GM19238 (cell line): ENCODE data around the gene CSTF1.
"Not testable (repeated sequence)": the region's sequence is repeated elsewhere in the genome, so short reads cannot be mapped to it uniquely, and the experiment has no call there.

Experiments
- DNase-seq: peaks from one replicate; pipeline ENCODE4 v3.0.0; 2011; ENCODE audit warnings: low spot score; ENCODE audit not compliant: insufficient read length

CSTF1 gene

GRCh38 chr20:56405356-56405755 lies 12.9 kb downstream of the CSTF1 start:
- not testable (repeated sequence) for DNase-seq

DNA sequence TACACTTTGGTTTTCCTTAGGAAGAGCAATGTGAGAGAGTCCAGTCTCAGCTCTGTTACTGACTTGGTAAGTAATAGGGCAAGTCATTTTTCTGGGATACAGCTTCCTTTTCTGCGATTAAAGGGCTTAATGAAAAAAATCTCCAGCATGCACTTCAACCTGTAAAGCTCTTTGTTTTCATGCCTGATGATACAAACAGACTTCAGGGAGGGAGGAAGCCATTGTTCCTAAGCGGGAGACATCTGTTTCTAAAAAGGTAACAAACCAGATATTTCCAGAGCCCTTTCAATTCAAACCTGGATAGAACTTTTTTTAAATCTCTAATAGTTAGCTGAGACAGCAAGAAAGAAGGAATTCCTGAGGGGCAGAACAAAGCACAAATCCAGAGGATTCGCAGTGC lies 14.5 kb downstream of the CSTF1 start:
- DNase-seq = no peak

DNA sequence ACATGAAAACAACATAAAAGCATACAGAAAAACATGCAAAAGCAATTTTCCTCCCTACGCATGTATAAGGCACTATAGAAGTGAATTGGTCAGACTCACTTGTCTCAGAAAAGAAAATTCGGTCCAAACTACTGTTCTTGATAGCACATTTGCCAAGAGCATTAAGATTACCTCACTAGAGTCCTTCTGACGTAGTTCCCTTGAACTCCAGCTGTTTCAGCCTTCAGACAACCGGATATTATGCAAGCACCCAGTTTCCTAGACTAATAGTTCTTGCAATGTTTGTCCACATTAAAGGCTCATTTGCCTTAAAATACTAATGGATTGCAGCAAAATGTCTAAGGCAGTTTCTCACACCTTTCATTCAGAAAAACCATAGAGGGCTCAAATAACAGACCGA lies 17.1 kb downstream of the CSTF1 start:
- DNase-seq = no peak

DNA sequence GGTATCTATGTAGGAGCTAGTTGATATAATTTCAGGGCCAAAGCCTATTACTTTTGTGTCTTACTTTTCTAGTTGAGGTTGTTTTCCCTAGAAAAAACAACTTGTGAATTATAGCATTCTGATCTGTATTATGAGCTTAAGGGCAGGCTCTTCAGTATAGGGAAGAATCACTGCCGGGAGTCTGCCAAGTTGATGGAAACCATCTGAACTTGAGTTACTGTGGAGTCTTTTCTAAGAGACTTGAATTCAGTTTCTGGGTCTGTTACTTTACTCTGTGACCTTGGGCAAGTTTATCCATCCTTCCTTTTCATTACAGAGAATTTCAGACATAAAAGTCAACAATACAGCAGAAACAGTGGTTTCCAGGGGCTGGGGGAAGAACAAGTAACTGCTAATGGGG lies 17.5 kb downstream of the CSTF1 start:
- DNase-seq = no peak

- not testable (repeated sequence) for DNase-seq
Observed at GRCh38 chr20:56411287-56411686, 18.8 kb downstream of the CSTF1 start.

GRCh38 chr20:56411759-56412472 lies 19.5 kb downstream of the CSTF1 start, which contains the start of gene CASS4:
CASS4 (plus strand) TSS chr20:56412260; CDS start chr20:56412459, 199 bp downstream.
- peak; percentile 14 for DNase-seq

DNA sequence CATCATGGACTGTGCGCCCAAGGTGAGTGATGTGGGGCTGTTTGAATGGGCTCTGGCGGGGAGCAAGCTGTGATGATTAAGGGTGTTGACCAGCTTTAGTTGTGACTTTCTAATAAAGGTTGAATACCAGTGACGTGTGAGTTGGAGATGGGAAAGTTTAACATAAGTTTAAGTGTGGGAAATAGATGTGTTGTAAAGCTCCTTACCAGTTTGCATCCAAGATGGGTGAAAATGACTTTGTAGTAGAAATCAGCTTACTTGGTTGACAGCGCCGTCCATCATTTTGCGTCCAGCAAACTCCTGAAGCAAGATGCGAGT lies 20.0 kb downstream of the CSTF1 start:
- DNase-seq = no peak

- no peak for DNase-seq
Observed at GRCh38 chr20:56412949-56413348, 20.5 kb downstream of the CSTF1 start.

DNA sequence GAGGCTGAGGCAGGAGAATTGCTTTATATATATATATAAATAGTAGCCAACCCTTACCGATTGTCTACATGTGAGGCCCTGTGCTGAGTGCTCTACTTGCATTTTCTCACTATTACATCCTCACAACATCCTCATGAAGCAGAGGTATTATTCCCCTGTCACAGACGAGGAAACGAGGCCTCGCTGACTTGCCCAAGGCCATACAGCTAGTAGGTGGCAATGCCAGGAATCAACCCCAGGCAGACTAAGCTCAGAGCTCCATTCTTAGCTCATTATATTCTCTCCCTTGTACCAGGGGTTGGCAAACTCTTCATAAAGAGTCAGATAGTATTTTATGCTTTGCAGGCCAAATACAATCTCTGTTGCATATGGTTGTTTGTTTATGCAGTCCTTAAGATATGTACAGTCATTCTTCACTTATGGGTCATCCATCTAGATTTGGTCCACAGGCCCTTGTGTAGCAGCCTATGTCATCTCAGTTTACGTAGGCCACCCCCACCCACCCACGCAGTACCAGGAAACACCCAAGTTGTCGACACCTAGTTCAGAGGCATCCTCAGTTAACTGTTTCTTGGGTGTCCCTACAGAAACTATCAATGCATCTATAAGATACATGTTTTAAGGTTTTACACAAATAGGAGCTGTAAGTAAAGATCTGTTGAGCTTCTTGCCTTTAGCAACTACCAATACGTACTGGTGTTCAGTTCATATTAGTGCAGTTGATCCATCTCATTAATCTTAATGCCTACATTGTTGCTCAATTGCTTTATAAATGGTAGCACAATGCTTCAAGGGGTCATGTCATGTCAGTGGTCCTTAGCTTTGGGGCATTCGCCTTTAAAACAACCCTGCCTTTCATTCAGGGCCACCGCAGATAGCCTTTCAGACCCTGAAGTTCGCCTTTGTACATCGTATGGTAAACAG lies 22.7 kb downstream of the CSTF1 start:
- no peak for DNase-seq

- DNase-seq = no peak
Observed at GRCh38 chr20:56417402-56417801, 25.0 kb downstream of the CSTF1 start.

GRCh38 chr20:56417911-56418310 lies 25.5 kb downstream of the CSTF1 start:
- DNase-seq = no peak

GRCh38 chr20:56418385-56418861 lies 26.0 kb downstream of the CSTF1 start:
- DNase-seq = no peak

- DNase-seq = no peak
Observed at GRCh38 chr20:56420028-56420427, 27.6 kb downstream of the CSTF1 start.

GRCh38 chr20:56420940-56421688 lies 28.7 kb downstream of the CSTF1 start:
- no peak for DNase-seq

DNA sequence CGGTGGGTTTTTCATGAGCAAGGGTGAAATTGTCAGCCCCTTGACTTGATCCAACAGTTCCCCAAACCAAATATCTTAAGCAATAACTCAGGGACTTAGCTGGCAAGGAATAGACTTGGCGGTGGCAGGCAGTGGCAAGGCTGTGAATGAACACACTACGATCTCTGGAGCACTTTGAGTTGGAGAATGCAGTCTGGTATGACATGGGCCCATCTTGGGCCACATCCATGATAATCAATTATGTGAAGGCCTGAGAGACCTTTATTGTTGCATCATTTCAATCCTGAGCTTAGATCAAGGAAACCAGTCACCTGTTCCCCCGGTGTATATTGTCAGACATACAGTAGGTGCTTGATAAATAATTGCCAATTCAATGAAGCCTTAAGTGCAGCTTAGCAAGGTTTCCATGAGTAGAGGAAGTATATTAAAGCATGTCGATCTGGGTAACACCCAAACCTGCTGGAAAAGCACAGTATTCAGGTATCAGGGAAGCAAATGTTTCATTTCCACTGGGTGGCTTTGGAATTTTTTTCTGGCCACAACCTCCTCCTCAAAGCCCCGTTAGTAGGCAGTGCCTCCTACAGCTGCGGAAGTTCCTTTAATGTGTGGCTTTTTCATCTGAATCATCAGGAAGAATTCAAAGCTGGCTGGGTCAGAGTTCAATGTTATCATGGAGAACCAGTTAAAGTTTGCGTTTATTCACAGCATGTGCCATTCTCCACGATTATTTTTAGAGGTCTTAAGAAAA lies 29.8 kb downstream of the CSTF1 start:
- no peak for DNase-seq

DNA sequence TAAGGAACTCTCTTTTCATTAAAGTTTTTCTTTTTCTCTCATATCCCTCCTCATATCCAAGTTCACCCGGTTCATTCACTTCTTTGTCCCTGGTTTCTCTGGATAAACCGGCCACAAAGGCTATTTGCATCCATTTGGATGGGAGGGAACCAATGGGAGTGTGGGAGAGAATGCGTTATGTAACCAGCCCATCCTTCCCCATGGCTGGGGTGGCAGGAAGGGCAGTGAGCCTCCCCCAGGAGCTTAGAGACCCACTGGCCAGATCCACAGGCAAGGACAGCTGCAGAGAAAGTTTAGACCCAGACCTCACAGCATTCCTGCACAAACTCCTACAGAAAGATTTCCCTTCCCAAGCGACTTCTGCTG lies 30.4 kb downstream of the CSTF1 start:
- DNase-seq = no peak

GRCh38 chr20:56423211-56423610 lies 30.8 kb downstream of the CSTF1 start:
- no peak for DNase-seq

- no peak for DNase-seq
Observed at GRCh38 chr20:56423886-56424285, 31.4 kb downstream of the CSTF1 start.

DNA sequence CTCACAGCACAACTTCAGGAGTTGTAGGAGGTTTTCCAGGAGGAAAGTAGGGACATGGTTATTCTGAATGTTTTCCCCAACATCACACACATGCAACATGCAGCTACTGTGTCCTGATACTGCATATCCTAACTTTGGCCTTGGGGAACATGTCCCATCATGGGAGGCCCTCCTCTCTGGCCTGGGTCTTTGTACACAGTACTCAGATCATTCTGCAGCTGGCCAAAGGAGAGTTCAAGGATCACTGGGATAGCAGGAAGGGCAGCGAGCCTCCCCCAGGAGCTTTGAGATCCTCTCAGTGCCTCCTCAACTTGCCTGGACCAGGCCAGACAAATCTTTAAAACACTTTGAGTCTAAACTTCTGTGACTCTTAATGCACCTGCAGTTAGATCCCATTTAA lies 32.5 kb downstream of the CSTF1 start:
- DNase-seq = no peak

DNA sequence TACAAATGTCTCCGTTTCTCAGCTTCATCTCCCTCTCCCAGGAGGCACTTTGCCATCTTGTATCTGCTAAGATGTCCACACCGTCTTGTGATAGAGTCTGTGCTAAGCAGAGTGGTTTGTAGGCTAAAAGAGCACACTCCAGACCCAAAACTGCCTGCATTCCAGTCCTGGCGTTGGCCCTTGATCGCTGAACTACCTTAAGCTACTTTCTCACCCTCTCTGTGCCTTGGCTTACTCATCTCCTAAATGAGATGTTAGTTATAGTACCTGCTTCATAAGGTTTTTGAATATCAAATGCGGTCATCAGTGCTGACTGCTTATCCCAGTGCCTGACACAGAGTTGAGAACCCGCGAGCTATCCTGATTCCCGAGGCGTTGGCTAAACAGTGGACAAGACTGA lies 33.6 kb downstream of the CSTF1 start:
- no peak for DNase-seq

DNA sequence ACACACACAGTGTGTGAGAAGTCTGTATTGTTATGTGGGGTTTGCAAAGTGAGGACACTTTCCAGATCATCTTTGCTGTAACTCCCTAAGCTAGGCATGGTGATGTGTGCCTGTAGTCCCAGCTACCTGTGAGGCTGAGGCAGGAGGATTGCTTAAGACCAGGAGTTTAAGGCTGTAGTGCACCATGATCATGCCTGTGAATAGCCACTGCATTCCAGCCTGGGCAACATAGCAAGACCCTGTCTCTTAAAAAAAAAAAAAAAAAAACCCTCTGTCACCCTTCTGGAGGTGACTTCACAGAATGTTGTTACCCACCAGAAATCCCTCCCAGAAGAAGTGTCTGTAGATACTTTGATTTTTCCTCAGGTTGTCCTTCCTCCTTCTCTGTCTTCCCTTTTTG lies 34.5 kb downstream of the CSTF1 start:
- no peak for DNase-seq
